ENCODE measurements around the gene FUT2.

The FUT2 gene

GRCh38 chr19:48659768-48660167 is 36.0 kb upstream of the FUT2 start:
- TF ChIP-seq POLR2AphosphoS5 (IDR thresholded peaks at IDR 0.05; ENCODE audit: low read depth, low read length) (no peak), POLR2A (IDR thresholded peaks at IDR 0.05; ENCODE audit: low read depth, low read length) (no peak), TAF1 (IDR thresholded peaks at IDR 0.05; ENCODE audit: borderline replicate concordance, low read depth, low read length) (no peak)
- FAIRE-seq (peak; percentile 40), DNase-seq (ENCODE audit: insufficient read length) (no peak)

DNA sequence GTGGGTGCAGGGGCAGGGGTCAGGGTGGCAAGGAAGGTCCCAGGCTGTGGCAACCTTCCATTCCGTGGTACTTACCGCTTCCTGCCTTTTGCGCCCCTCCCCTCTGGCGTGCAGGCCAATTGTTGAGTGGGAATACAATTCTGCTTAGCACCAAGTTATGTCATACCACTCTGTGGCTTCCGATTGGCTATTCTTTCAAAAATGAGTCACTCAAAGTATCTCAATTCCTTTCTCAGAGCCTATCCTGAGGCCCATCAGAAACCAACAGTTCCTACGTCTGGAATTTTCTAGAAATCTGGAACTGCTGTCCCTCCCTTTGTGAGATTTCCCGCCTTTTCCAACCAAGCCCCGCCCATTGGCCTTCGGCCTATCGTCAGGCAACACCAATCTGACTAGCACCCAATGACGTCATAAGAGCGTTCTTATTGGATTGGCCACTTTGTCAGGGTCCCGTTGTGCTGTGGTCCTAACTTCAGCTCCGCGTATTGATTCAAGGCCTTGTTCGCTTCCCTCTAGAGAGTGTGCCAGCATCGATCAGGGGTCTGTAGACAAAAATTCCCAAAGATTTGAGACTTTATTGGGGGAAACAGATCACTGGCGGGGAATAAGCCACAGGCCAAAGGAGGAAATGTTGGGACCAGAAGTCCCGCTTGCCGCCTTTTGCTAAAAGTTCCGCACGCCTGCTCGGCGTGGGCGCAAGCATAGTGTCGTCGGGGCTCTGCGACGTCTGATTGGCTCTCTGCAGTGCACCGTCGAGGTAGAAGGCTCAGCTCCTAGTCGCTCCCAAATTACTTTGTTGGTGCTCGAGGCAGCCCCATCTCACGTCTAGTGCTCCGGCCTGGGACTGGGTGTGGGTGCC is 34.7 kb upstream of the FUT2 start:
- peak; percentile 98 for FAIRE-seq
- peak; percentile 95 for DNase-seq (ENCODE audit: insufficient read length)
- TF ChIP-seq POLR2AphosphoS5 (IDR thresholded peaks at IDR 0.05; ENCODE audit: low read depth, low read length) (no peak), TAF1 (IDR thresholded peaks at IDR 0.05; ENCODE audit: borderline replicate concordance, low read depth, low read length) (no peak), POLR2A (IDR thresholded peaks at IDR 0.05; ENCODE audit: low read depth, low read length) (no peak)

DNA sequence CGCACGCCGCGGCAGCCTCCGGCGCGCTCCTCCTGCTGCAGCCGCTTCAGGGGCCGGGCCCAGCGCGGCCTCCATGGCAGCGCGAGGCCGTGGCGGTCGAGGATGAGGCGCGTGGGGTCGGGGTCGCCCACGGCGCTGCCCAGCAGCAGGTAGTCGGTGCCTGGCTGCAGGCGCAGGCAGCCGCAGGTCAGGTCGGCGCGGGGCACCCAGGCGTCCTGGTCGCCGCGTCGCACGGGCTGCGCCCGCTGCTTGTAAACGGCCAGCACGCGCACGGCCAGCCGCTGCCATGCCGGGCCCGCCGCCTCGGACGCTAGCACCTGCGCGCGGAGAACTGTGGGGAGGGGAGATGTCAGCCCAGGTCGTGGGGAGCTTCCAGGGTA is 34.1 kb upstream of the FUT2 start:
- DNase-seq (ENCODE audit: insufficient read length) (no peak), FAIRE-seq (no peak)
- TF ChIP-seq POLR2AphosphoS5 (IDR thresholded peaks at IDR 0.05; ENCODE audit: low read depth, low read length) (no peak), TAF1 (IDR thresholded peaks at IDR 0.05; ENCODE audit: borderline replicate concordance, low read depth, low read length) (no peak), POLR2A (IDR thresholded peaks at IDR 0.05; ENCODE audit: low read depth, low read length) (no peak)

DNA sequence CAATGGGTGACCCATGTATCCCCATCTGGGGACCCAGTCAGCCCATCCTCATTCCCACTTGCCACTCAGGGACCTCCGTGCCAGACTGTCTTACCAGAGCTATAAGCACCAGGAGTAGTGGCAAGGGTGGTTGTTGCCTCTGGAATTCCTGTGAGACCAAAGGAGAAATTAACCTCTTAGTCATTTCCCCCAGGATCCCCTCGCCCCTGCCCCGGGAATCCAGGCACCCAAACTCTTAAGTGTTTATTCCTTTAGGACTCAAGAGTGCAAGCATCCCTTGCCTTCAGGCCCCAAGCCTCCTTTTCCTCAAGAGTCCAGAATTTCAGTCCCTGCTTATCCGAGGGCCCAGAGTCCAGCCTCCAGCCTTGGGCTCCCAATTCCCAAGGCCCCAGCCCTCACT is 32.1 kb upstream of the FUT2 start:
- TF ChIP-seq POLR2AphosphoS5 (IDR thresholded peaks at IDR 0.05; ENCODE audit: low read depth, low read length) (no peak), TAF1 (IDR thresholded peaks at IDR 0.05; ENCODE audit: borderline replicate concordance, low read depth, low read length) (no peak), POLR2A (IDR thresholded peaks at IDR 0.05; ENCODE audit: low read depth, low read length) (no peak)
- FAIRE-seq (no peak), DNase-seq (ENCODE audit: insufficient read length) (no peak)

DNA sequence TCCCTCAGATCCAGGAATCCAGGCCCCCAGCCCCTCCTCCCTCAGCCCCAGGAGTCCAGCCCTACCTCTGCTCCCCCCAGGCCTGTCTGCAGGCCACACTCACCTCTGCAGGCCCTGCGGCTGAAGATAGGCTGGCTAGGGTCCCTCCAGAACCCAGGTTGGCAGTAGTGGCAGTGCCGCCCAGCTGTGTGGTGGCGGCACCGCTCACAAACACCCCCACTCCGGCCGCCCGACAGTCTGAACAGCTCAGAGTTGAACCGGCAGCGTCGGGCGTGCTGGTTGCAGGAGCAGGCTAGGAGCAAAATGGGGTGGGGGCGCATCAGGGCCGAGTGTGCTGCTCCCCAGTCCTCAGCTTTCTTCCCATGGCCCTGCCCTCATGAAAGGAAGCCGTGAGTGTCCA is 31.3 kb upstream of the FUT2 start:
- no peak for DNase-seq (ENCODE audit: insufficient read length)
- no peak for FAIRE-seq
- TF ChIP-seq POLR2AphosphoS5 (IDR thresholded peaks at IDR 0.05; ENCODE audit: low read depth, low read length): no peak
- TF ChIP-seq POLR2A (IDR thresholded peaks at IDR 0.05; ENCODE audit: low read depth, low read length): no peak
- no peak for TF ChIP-seq TAF1 (IDR thresholded peaks at IDR 0.05; ENCODE audit: borderline replicate concordance, low read depth, low read length)

- no peak for TF ChIP-seq TAF1 (IDR thresholded peaks at IDR 0.05; ENCODE audit: borderline replicate concordance, low read depth, low read length)
- no peak for TF ChIP-seq POLR2A (IDR thresholded peaks at IDR 0.05; ENCODE audit: low read depth, low read length)
- TF ChIP-seq POLR2AphosphoS5 (IDR thresholded peaks at IDR 0.05; ENCODE audit: low read depth, low read length): no peak
- no peak for DNase-seq (ENCODE audit: insufficient read length)
- FAIRE-seq: no peak
Measured at GRCh38 chr19:48665786-48666185, 30.0 kb upstream of the FUT2 start.

DNA sequence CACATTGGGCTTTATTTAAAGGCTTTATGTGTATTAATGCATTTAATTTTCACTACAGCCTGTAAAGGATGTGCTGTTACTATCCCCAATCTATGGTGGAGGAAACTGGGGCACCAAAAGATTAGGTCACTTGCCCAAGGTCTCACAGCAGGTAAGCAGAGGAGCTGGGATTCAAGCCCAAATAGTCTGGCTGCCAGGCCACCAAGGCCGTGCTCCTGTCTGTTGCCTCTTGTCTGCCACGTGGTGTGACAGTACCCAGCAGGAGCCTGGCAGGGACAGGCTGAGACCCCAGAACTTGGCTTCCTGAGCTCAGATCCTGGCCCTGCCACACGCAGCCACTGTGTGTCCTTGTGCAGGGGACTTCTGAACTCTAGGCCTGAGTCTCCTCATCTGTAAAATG is 27.4 kb upstream of the FUT2 start:
- no peak for TF ChIP-seq POLR2A (IDR thresholded peaks at IDR 0.05; ENCODE audit: low read depth, low read length)
- TF ChIP-seq TAF1 (IDR thresholded peaks at IDR 0.05; ENCODE audit: borderline replicate concordance, low read depth, low read length): no peak
- TF ChIP-seq POLR2AphosphoS5 (IDR thresholded peaks at IDR 0.05; ENCODE audit: low read depth, low read length): no peak
- no peak for DNase-seq (ENCODE audit: insufficient read length)
- no peak for FAIRE-seq

DNA sequence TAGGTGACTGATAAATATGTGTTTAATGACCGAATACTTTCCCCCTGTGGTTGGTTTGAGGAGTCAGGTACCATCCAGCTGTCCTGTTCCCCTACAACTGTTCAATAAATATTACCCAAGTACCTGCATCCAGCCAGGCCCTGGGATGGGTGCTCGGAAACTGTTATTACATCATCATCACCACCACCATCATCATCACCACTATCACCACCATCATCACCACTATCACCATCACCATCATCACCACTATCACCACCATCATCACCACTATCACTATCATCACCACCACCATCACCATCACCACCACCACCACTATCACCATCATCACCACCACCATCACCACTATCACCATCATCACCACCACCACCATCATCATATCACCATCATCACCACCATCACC is 27.0 kb upstream of the FUT2 start:
- FAIRE-seq (no peak), DNase-seq (ENCODE audit: insufficient read length) (no peak)
- TF ChIP-seq POLR2A (IDR thresholded peaks at IDR 0.05; ENCODE audit: low read depth, low read length) (no peak), TAF1 (IDR thresholded peaks at IDR 0.05; ENCODE audit: borderline replicate concordance, low read depth, low read length) (no peak), POLR2AphosphoS5 (IDR thresholded peaks at IDR 0.05; ENCODE audit: low read depth, low read length) (no peak)

- FAIRE-seq: no peak
- TF ChIP-seq POLR2A (IDR thresholded peaks at IDR 0.05; ENCODE audit: low read depth, low read length) (no peak), POLR2AphosphoS5 (IDR thresholded peaks at IDR 0.05; ENCODE audit: low read depth, low read length) (no peak), TAF1 (IDR thresholded peaks at IDR 0.05; ENCODE audit: borderline replicate concordance, low read depth, low read length) (no peak)
- no peak for DNase-seq (ENCODE audit: insufficient read length)
Measured at GRCh38 chr19:48669903-48670668, 25.7 kb upstream of the FUT2 start.

- TF ChIP-seq POLR2AphosphoS5 (IDR thresholded peaks at IDR 0.05; ENCODE audit: low read depth, low read length) (no peak), POLR2A (IDR thresholded peaks at IDR 0.05; ENCODE audit: low read depth, low read length) (no peak)
- no peak for DNase-seq (ENCODE audit: insufficient read length)
- FAIRE-seq: no peak
Measured at GRCh38 chr19:48670699-48671445, 24.9 kb upstream of the FUT2 start.

DNA sequence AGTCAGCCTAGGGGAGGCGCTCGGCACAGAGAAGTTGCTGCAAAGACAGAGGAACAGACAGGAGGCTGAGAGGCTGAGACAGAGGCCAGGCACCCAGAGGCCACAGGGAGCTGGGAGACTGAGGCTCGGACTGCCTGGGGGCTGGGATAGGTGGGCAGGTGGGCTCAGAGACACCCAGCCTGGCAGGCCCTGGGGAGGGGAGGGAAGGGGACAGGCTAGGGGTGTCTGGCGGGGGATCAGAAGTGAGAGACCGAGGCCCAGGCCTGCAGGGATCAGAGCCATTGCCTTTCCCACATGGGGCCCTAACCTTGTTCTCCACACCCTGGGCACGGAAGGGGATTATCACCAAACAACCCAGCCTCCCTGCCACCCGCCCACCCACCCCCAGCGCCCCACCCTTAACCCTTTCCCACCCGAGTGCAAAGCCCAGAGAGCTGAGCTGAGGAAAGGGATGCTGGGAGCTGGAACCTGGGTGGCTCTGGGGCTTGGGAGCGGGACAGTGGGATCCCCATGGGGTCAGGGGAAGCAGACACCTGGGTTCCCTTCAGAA is 24.2 kb upstream of the FUT2 start:
- TF ChIP-seq TAF1 (IDR thresholded peaks at IDR 0.05; ENCODE audit: borderline replicate concordance, low read depth, low read length) (no peak), POLR2AphosphoS5 (IDR thresholded peaks at IDR 0.05; ENCODE audit: low read depth, low read length) (no peak), POLR2A (IDR thresholded peaks at IDR 0.05; ENCODE audit: low read depth, low read length) (no peak)
- DNase-seq (ENCODE audit: insufficient read length) (no peak), FAIRE-seq (no peak)
